Vagina (tissue), 2 donors: Measurements from ENCODE around the gene KCNIP4.

Experiments used
- CTCF ChIP-seq, 3 experiments: fragments of 450-650 bp in 2 of 3; fragments of 200-600 bp in 1 of 3; sonication (generic) in 1 of 3; IDR thresholded peaks; one replicate each; pipeline ENCODE4 v1.5.1; 2017 to 2019; ENCODE audit warnings: antibody characterized with exemption in 3 of 3, mild to moderate bottlenecking in 2 of 3, moderate library complexity in 2 of 3
- POLR2A ChIP-seq, 2 donors: fragments of 450-650 bp; IDR thresholded peaks; one replicate each; pipeline ENCODE4 v1.6.1; 2017; ENCODE audit warnings: antibody characterized with exemption in 2 of 2, mild to moderate bottlenecking in 2 of 2, moderate library complexity in 2 of 2

GRCh38 chr4:20696815-20697214 is 1251.8 kb downstream of the KCNIP4 start:
- TF ChIP-seq CTCF (IDR thresholded peaks at IDR 0.05) (no peak), POLR2A (IDR thresholded peaks at IDR 0.05) (no peak)
